Measurements from ENCODE around the gene ARL8B.

GRCh38 chr3:5122030-5122740 lies at the start of gene ARL8B:
- TF ChIP-seq CTCF (IDR thresholded peaks at IDR 0.05) (peak; percentile 93), EZH2 (IDR thresholded peaks at IDR 0.05) (peak; percentile 23)
